Endothelial cell of umbilical vein (primary cell): Measurements from ENCODE around the gene EBF4. TPM values are rescaled to one million over a fixed set of nuclear protein-coding genes. Genes with fewer than 3 reads are reported as not detected.

ENCODE experiments used
- BruUV-seq: library from RNA; stranded (reverse); fragments of 400-500 nt; replicated peaks from 2 replicates; lab custom pipeline; 2021; lab: Mats Ljungman, UMichigan
- CTCF ChIA-PET: fragments of 300-600, 350-600 bp; sonication (Branson Sonifier 250); formaldehyde crosslinking; loops from one replicate; lab custom pipeline; 2021; ENCODE audit warnings: antibody characterized with exemption, inconsistent platforms; lab: Charles Lee
- POLR2A ChIA-PET: fragments of 300-600, 350-600 bp; sonication (Branson Sonifier 250); formaldehyde crosslinking; loops from one replicate; lab custom pipeline; 2021; ENCODE audit warnings: antibody characterized with exemption, inconsistent platforms; lab: Charles Lee
- DNase-seq: peaks from one replicate; pipeline ENCODE4 v3.0.0-alpha.2; 2011; ENCODE audit warnings: low read depth, low spot score
- FAIRE-seq: peaks from 2 replicates; lab custom pipeline; 2011; peaks lifted over from hg19 to GRCh38; lab: Jason Lieb, UNC
- H2AFZ ChIP-seq: 2 replicates; pipeline ENCODE4 v1.6.0; 2012; ENCODE audit warnings: low read depth, low read length, control low read depth, inconsistent platforms
- H3K27ac ChIP-seq: 2 replicates; pipeline ENCODE4 v1.5.1; 2011; ENCODE audit warnings: low read depth, mild to moderate bottlenecking, control low read depth, low read length, moderate library complexity; ENCODE audit not compliant: insufficient read depth
- H3K27me3 ChIP-seq, 2 experiments: 2 replicates each; pipeline versions ENCODE4 v1.6.0 to v1.6.1; 2011; ENCODE audit warnings: low read length in 2 of 2, mixed read lengths in 1 of 2; ENCODE audit not compliant: control insufficient read depth in 2 of 2, insufficient read depth in 2 of 2
- H3K36me3 ChIP-seq, 2 experiments: 2 replicates in 1 of 2; 3 replicates in 1 of 2; pipeline ENCODE4 v1.5.1; 2011; ENCODE audit warnings: low read length in 2 of 2, mild to moderate bottlenecking in 1 of 2, moderate library complexity in 1 of 2; ENCODE audit not compliant: control insufficient read depth in 2 of 2, insufficient read depth in 2 of 2; ENCODE audit errors: extremely low read depth in 1 of 2
- H3K4me1 ChIP-seq: 3 replicates; pipeline ENCODE4 v1.5.1; 2011; ENCODE audit warnings: mild to moderate bottlenecking, low read length; ENCODE audit not compliant: control insufficient read depth, insufficient read depth; ENCODE audit errors: extremely low read depth
- H3K4me2 ChIP-seq: 2 replicates; pipeline ENCODE4 v1.6.1; 2011; ENCODE audit warnings: low read length, control low read depth, mixed read lengths; ENCODE audit not compliant: insufficient read depth
- H3K4me3 ChIP-seq, 3 experiments: fragments of 200-600 bp in 1 of 3; sonication (generic), shearing (Covaris generic) in 1 of 3; replicated peaks in 1 of 3; 2 replicates each; pipeline ENCODE4 v1.5.1; 2011 to 2016; ENCODE audit warnings: control low read depth in 3 of 3, low read length in 3 of 3, mild to moderate bottlenecking in 2 of 3, inconsistent platforms in 1 of 3, low read depth in 1 of 3, moderate library complexity in 1 of 3; ENCODE audit not compliant: insufficient read depth in 1 of 3
- H3K79me2 ChIP-seq: 2 replicates; pipeline ENCODE4 v1.6.0; 2012; ENCODE audit warnings: low read length, inconsistent platforms; ENCODE audit not compliant: control insufficient read depth, insufficient read depth
- H3K9ac ChIP-seq: replicated peaks from 2 replicates; pipeline ENCODE3; 2011; ENCODE audit warnings: low read length, control low read depth; ENCODE audit not compliant: insufficient read depth; ENCODE audit errors: extremely low read depth
- H3K9me1 ChIP-seq: replicated peaks from 3 replicates; pipeline ENCODE4 v1.6.0; 2011; ENCODE audit warnings: mild to moderate bottlenecking, low read length; ENCODE audit not compliant: control insufficient read depth, insufficient read depth; ENCODE audit errors: extremely low read depth
- H3K9me3 ChIP-seq: replicated peaks from 2 replicates; pipeline ENCODE4 v1.5.1; 2012; ENCODE audit warnings: low read length, inconsistent platforms; ENCODE audit not compliant: control insufficient read depth, insufficient read depth
- H4K20me1 ChIP-seq: replicated peaks from 2 replicates; pipeline ENCODE3; 2011; ENCODE audit warnings: mild to moderate bottlenecking, low read length; ENCODE audit not compliant: control insufficient read depth, insufficient read depth; ENCODE audit errors: extremely low read depth
- CTCF ChIP-seq, 2 donors: IDR thresholded peaks; 1 replicate in 1 of 2; 2 replicates in 1 of 2; pipeline ENCODE4 v1.5.1; 2011; ENCODE audit warnings: low read length in 2 of 2, mild to moderate bottlenecking in 2 of 2, moderate library complexity in 2 of 2, control low read depth in 1 of 2, inconsistent platforms in 1 of 2, low read depth in 1 of 2; ENCODE audit not compliant: insufficient read depth in 1 of 2; ENCODE audit errors: extremely low read depth in 1 of 2
- EZH2 ChIP-seq: IDR thresholded peaks from 2 replicates; pipeline ENCODE4 v1.6.1; 2012; ENCODE audit warnings: borderline replicate concordance, low read depth, mild to moderate bottlenecking, moderate library complexity, low read length, inconsistent platforms; ENCODE audit not compliant: severe bottlenecking
- FOS ChIP-seq: IDR thresholded peaks from 2 replicates; pipeline ENCODE4 v1.6.1; 2011; ENCODE audit warnings: mild to moderate bottlenecking, low read length, moderate library complexity, borderline replicate concordance; ENCODE audit not compliant: insufficient read depth
- GATA2 ChIP-seq: IDR thresholded peaks from 2 replicates; pipeline ENCODE4 v1.7.0; 2011; ENCODE audit warnings: low read depth, mild to moderate bottlenecking, moderate library complexity, mixed read lengths, low read length; ENCODE audit not compliant: insufficient read length, insufficient read depth
- JUN ChIP-seq: IDR thresholded peaks from 2 replicates; pipeline ENCODE4 v1.6.1; 2011; ENCODE audit warnings: borderline replicate concordance, low read depth; ENCODE audit not compliant: insufficient read length, insufficient read depth
- MAX ChIP-seq: IDR thresholded peaks from 2 replicates; pipeline ENCODE4 v1.6.1; 2011; ENCODE audit not compliant: insufficient read depth, insufficient read length
- MYC ChIP-seq: IDR thresholded peaks from one replicate; pipeline ENCODE4 v1.6.1; 2011; ENCODE audit warnings: mild to moderate bottlenecking, low read depth, low read length
- POLR2A ChIP-seq: IDR thresholded peaks from 2 replicates; pipeline ENCODE4 v1.6.1; 2012; ENCODE audit warnings: low read depth, mild to moderate bottlenecking, control low read depth, low read length
- POLR2AphosphoS5 ChIP-seq: IDR thresholded peaks from 2 replicates; pipeline ENCODE4 v1.6.1; 2012; ENCODE audit warnings: low read depth, mild to moderate bottlenecking, control low read depth, low read length, moderate library complexity; ENCODE audit not compliant: insufficient read depth
- dilution Hi-C: fragments of 300-500 bp; cut with MboI; formaldehyde crosslinking; loops from one replicate; pipeline ENCODE4 v1.15.0; 2019; ENCODE audit warnings: low sequenced_read_pairs; ENCODE audit not compliant: extremely low pct_ligation_motif_present
- intact Hi-C: fragments of 100-400 bp; cut with micrococcal nuclease; formaldehyde crosslinking; loops from one replicate; pipeline ENCODE4 v1.10.0; 2022
- polyA plus RNA-seq, 4 experiments: library from polyadenylated mRNA; depleted of rRNA in 3 of 4; stranded (reverse) in 3 of 4; unstranded in 1 of 4; fragments of >200 nt; gene quantifications; 2 replicates each; pipeline versions ENCODE4 v1.2.1 to v1.2.3, GENCODE V29; 2011 to 2012; ENCODE audit warnings: missing spikeins in 1 of 4
- total RNA-seq: library from RNA; stranded (reverse); gene quantifications from 2 replicates; pipeline ENCODE4 v1.2.3, GENCODE V29; 2021

Gene EBF4
- total and polyA plus RNA-seq, 2 donors (not counting 3 experiments of a cell fraction or from before 2014, with no cell fraction given) = 2.7 to 3.4 TPM

- Histone ChIP-seq H3K9ac (no peak overlapping the region), H3K79me2 (no peaks in the 10 kb centered on the region), H2AFZ (no peak overlapping the region), H3K27ac (no peak overlapping the region), H3K4me1 (peaks cover 6% of the 10 kb centered on the region), H3K36me3 (no peaks in the 10 kb centered on the region), H4K20me1 (no peaks in the 10 kb centered on the region), H3K27me3 (peaks cover 0 to 2% of the 10 kb centered on the region in 2 experiments), H3K9me1 (no peaks in the 10 kb centered on the region), H3K4me3 (no peak overlapping the region), H3K4me2 (no peak overlapping the region), H3K9me3 (no peaks in the 10 kb centered on the region)
- CTCF ChIA-PET = interaction anchor here (1.6 kb wide), 1 partner anchor 12 kb away, joined by 4 read pairs; no protein-coding TSS in a partner anchor
- DNase-seq (no peak), FAIRE-seq (no peak)
- intact Hi-C loops (no loop called here), dilution Hi-C loops (no loop called here)
- POLR2A ChIA-PET = no interaction called here
- TF ChIP-seq MYC (no peak), EZH2 (no peak), MAX (no peak), GATA2 (no peak), JUN (no peak), CTCF (IDR thresholded peaks at IDR 0.05; ENCODE audit: extremely low read depth in 1 of 2, insufficient read depth in 1 of 2, low read depth in 1 of 2, low read length in 2 of 2) (no peak), FOS (no peak), POLR2AphosphoS5 (no peak), POLR2A (no peak)
- BruUV-seq = no TSS peak
Observed at GRCh38 chr20:2775139-2775538, 82.6 kb downstream of the EBF4 start.
